ENCODE data around the gene SLC22A23.
"Not testable (repeated sequence)": the region's sequence is repeated elsewhere in the genome, so short reads cannot be mapped to it uniquely, and the experiment has no call there.

Gene SLC22A23

DNA sequence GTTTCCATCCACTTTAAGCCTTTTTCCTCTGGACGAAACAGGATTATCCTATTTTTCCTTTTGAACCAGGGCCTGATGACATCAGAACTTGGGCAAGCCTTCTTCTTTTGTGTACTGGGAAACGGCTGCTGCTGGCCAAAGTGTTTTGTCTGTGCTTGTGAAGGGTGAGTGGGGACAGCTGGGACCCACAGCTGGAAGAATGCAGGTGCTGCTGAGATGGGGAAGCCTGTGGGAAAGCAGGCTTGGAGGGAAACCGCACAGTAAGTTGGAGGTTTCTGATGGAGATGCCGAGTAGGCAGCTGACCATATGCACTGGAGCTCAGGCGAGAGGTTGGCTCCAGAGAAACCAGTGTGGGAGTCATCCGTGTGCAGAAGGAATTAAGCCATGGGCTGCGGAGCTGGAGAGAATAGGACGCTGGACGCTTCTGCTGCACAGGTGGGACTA lies 206.6 kb downstream of the SLC22A23 start:
- no peak overlapping the region for H3K27ac ChIP-seq (ENCODE audit: insufficient read depth, low read depth, low read length, poor library complexity, severe bottlenecking)
- H3K4me3 ChIP-seq (ENCODE audit: insufficient read depth, low read depth, low read length), result no peak overlapping the region
- peaks cover 44% of the 10 kb centered on the region for H3K4me1 ChIP-seq (ENCODE audit: control insufficient read depth, insufficient read depth, low read length)
- H3K27me3 ChIP-seq (ENCODE audit: control insufficient read depth, insufficient read depth, low read length, poor library complexity, severe bottlenecking), result no peaks in the 10 kb centered on the region
- H3K9me3 ChIP-seq (ENCODE audit: control insufficient read depth, low read length), result no peaks in the 10 kb centered on the region
- WGBS, 2 experiments, result 87 to 88% methylated on average over 9 of the region's 9 CpGs
- no peaks in the 10 kb centered on the region for H3K36me3 ChIP-seq (ENCODE audit: control insufficient read depth, insufficient read depth, low read length)

DNA sequence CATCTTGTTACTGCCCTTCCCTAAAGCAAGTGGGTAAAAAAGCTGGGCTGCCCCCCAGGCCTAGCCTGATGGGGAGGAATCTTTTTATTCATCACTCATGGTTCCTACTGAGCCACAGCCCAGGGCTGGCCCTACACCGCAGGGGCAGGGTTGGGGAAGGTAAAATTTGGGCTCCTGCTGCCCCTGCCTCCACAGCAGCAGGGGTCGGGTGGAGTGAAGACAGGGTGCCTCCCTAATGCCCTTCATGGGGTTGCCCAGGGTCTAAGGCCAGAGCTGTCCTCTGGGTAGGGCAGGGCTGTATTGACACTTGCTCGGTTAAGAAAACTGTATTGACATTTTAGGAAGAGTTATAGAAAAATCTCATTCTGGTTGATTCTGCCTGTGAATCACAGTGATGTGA lies 207.0 kb downstream of the SLC22A23 start:
- H3K27ac ChIP-seq (ENCODE audit: insufficient read depth, low read depth, low read length, poor library complexity, severe bottlenecking), result no peak overlapping the region

DNA sequence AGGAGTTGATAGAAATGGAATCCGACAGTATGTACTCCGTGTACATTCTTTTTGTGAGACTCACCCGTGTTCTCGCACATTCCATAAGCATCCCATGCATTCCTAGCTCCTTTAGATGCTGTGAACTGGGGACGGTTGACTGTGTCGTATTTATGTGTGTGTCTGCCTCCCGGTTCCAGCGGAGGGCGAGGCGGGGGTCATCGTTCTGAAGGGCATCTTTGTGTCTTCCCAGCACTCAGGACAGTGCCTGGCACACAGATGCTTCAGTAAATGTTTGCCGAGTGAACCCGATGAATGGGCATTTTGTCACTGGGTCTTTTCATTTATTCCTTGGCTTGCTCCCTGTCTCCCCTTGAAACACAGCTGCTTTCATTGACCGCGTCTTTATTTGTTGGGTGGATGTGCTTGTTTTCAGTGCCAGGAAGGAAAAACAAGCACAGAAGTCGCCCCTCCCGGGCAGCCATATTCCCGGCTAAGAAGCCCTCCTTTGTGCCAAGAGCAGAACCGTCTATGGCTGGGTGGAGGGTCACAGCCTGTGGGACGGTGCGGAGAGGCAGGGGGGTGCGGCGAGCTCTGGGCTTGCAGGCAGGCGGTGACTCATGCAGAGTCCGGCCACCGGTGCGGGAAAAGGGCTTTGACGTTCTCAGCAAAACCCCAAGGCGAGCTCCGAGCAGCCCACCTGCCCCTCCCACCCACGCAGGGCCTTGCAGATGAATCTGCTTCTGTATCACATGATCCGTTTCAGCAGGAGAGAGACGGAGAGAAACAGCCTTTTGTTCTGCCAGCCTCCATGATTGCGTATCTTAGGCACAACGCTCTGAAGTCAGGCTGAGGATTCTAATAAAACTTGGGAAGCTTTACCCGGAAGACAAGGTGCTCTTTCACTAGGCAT lies 209.3 kb downstream of the SLC22A23 start:
- Histone ChIP-seq H3K27ac (ENCODE audit: insufficient read depth, low read depth, low read length, poor library complexity, severe bottlenecking) (peak overlapping the region; percentile 51), H3K4me3 (ENCODE audit: insufficient read depth, low read depth, low read length) (no peak overlapping the region)

More for the DNA sequence above, 207.0 kb downstream of the SLC22A23 start:
- Histone ChIP-seq H3K36me3 (ENCODE audit: control insufficient read depth, insufficient read depth, low read length) (no peaks in the 10 kb centered on the region), H3K4me1 (ENCODE audit: control insufficient read depth, insufficient read depth, low read length) (peaks cover 44% of the 10 kb centered on the region), H3K4me3 (ENCODE audit: insufficient read depth, low read depth, low read length) (no peak overlapping the region), H3K9me3 (ENCODE audit: control insufficient read depth, low read length) (no peaks in the 10 kb centered on the region), H3K27me3 (ENCODE audit: control insufficient read depth, insufficient read depth, low read length, poor library complexity, severe bottlenecking) (no peaks in the 10 kb centered on the region)
- WGBS, 2 experiments, result 79 to 88% methylated on average over 3 of the region's 3 CpGs

DNA sequence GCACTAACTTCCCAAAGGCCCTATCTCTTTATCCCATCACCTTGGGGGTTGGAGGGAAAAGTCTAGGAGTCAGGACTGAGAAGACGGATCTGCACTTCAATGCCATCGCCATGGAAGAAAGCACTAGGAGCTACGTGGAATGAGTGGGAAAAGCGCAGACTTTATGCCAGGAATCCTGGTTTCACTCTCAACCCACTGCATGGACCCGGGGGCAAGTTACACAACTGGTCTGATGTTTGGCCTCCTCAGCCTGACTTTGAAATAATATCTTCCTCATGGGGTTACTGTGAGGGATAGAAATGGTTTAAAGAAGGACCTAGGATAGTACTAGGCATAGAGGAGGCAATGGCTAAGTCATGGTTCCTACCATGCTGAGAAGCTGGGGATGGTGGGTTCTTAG lies 211.6 kb downstream of the SLC22A23 start:
- Histone ChIP-seq H3K27ac (ENCODE audit: insufficient read depth, low read depth, low read length, poor library complexity, severe bottlenecking) (no peak overlapping the region), H3K4me1 (ENCODE audit: control insufficient read depth, insufficient read depth, low read length) (peaks cover 27% of the 10 kb centered on the region), H3K36me3 (ENCODE audit: control insufficient read depth, insufficient read depth, low read length) (no peaks in the 10 kb centered on the region), H3K27me3 (ENCODE audit: control insufficient read depth, insufficient read depth, low read length, poor library complexity, severe bottlenecking) (no peaks in the 10 kb centered on the region), H3K9me3 (ENCODE audit: control insufficient read depth, low read length) (no peaks in the 10 kb centered on the region), H3K4me3 (ENCODE audit: insufficient read depth, low read depth, low read length) (no peak overlapping the region)
- 94 to 97% methylated on average over 5 of the region's 5 CpGs for WGBS, 2 experiments

More for the DNA sequence above, 209.3 kb downstream of the SLC22A23 start:
- WGBS, 2 experiments, result 51 to 61% methylated on average over 36 of the region's 36 CpGs
- Histone ChIP-seq H3K36me3 (ENCODE audit: control insufficient read depth, insufficient read depth, low read length) (no peaks in the 10 kb centered on the region), H3K9me3 (ENCODE audit: control insufficient read depth, low read length) (no peaks in the 10 kb centered on the region), H3K27me3 (ENCODE audit: control insufficient read depth, insufficient read depth, low read length, poor library complexity, severe bottlenecking) (no peaks in the 10 kb centered on the region), H3K4me1 (ENCODE audit: control insufficient read depth, insufficient read depth, low read length) (peaks cover 44% of the 10 kb centered on the region)

DNA sequence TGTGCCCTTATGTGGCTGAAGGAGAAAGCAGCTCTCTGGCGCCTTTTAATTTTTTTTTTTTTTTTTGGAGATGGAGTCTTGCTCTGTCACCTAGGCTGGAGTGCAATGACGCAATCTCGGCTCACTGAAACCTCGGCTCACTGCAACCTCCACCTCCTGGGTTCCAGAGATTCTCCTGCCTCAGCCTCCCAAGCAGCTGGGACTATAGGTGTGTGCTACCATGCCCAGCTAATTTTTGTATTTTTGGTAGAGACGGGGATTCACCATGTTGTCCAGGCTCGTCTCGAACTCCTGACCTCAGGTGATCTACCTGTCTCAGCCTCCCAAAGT lies 212.1 kb downstream of the SLC22A23 start:
- not testable (repeated sequence) for H3K36me3 ChIP-seq (ENCODE audit: control insufficient read depth, insufficient read depth, low read length); H3K27me3 ChIP-seq (ENCODE audit: control insufficient read depth, insufficient read depth, low read length, poor library complexity, severe bottlenecking); H3K27ac ChIP-seq (ENCODE audit: insufficient read depth, low read depth, low read length, poor library complexity, severe bottlenecking); H3K9me3 ChIP-seq (ENCODE audit: control insufficient read depth, low read length); H3K4me3 ChIP-seq (ENCODE audit: insufficient read depth, low read depth, low read length)
- peaks cover 23% of the 10 kb centered on the region for H3K4me1 ChIP-seq (ENCODE audit: control insufficient read depth, insufficient read depth, low read length)
- 94 to 95% methylated on average over 7 of the region's 7 CpGs for WGBS, 2 experiments

DNA sequence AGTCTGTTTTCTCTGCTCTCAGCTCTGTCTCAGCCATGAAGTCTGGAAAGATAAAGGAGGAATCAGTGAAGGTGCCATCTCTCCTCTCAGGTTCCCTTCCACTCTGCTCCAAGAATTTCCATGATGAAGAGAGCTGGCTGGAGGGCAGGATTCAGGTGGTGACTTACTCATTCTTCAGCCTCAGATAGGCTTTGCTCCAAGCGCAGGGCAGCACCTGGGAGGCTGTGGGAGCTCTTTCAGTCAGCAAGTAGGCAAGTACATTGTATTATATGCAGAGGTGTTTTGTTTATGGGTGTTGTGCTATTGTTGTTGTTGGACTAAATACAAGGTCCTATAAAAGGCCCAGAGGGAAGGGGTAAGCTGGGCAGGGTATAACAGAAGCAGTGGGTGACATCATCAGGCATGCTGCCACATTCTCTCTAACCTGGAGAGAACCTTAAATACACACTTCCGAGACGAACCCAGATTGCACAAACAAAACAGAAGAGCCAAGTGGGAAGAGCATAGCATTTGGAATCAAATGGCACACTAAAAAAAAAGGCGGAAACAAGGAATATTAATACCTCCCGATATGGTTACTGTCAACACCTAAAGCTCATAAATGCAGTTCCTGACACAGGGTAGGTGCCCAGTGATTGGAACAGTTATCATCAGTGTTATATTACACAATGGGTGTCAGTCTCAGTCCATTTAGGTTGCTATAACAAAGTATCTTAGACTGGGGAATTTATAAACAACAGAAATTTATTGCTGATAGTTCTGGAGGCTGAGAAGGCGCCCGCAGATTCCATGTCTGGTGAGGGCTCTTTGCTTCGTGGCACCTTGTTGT lies 212.6 kb downstream of the SLC22A23 start:
- Histone ChIP-seq H3K9me3 (ENCODE audit: control insufficient read depth, low read length) (no peaks in the 10 kb centered on the region), H3K4me1 (ENCODE audit: control insufficient read depth, insufficient read depth, low read length) (peaks cover 17% of the 10 kb centered on the region), H3K27me3 (ENCODE audit: control insufficient read depth, insufficient read depth, low read length, poor library complexity, severe bottlenecking) (no peaks in the 10 kb centered on the region), H3K4me3 (ENCODE audit: insufficient read depth, low read depth, low read length) (no peak overlapping the region), H3K27ac (ENCODE audit: insufficient read depth, low read depth, low read length, poor library complexity, severe bottlenecking) (no peak overlapping the region), H3K36me3 (ENCODE audit: control insufficient read depth, insufficient read depth, low read length) (no peaks in the 10 kb centered on the region)
- 95 to 96% methylated on average over 8 of the region's 8 CpGs for WGBS, 2 experiments

DNA sequence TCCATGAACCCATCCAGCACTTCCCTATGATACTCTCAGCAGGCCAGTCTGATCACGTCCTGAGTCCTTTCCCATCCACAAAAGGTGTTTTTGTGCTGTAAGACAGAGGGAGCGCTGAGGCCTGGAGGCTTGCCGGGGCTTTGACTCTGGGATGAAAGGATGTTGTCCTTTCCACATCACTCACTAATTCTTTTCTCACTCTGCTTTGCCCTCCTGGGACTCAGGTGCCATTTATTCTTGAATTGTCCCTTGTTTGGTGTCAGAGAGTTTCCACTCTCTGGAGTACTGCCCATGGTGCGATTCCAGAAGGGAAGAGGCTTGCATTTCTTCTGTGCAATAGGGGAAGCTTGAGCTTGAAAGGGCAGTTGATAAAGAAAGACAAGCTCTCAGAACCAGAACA lies 214.1 kb downstream of the SLC22A23 start:
- H3K27me3 ChIP-seq (ENCODE audit: control insufficient read depth, insufficient read depth, low read length, poor library complexity, severe bottlenecking), result no peaks in the 10 kb centered on the region
- H3K9me3 ChIP-seq (ENCODE audit: control insufficient read depth, low read length), result no peaks in the 10 kb centered on the region
- WGBS, 2 experiments, result 58 to 87% methylated on average over 1 to 4 of the region's 4 CpGs
- no peaks in the 10 kb centered on the region for H3K36me3 ChIP-seq (ENCODE audit: control insufficient read depth, insufficient read depth, low read length)
- peaks cover 8% of the 10 kb centered on the region for H3K4me1 ChIP-seq (ENCODE audit: control insufficient read depth, insufficient read depth, low read length)
- H3K27ac ChIP-seq (ENCODE audit: insufficient read depth, low read depth, low read length, poor library complexity, severe bottlenecking), result no peak overlapping the region
- no peak overlapping the region for H3K4me3 ChIP-seq (ENCODE audit: insufficient read depth, low read depth, low read length)

DNA sequence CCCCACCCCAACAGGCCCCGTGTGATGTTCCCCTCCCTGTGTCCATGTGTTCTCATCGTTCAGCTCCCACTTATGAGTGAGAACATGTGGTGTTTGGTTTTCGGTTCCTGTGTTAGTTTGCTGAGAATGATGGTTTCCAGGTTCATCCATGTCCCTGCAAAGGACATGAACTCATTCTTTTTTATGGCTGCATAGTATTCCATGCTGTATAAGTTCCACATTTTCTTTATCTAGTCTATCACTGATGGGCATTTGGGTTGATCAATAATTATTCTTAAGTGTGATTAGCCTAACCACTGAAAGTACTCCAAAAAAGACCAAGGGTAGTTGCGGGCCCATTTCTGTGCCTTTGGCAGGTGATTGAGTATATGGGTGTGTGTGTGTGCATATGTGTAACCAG lies 215.1 kb downstream of the SLC22A23 start:
- H3K36me3 ChIP-seq (ENCODE audit: control insufficient read depth, insufficient read depth, low read length); H3K9me3 ChIP-seq (ENCODE audit: control insufficient read depth, low read length); H3K4me3 ChIP-seq (ENCODE audit: insufficient read depth, low read depth, low read length); H3K27ac ChIP-seq (ENCODE audit: insufficient read depth, low read depth, low read length, poor library complexity, severe bottlenecking); H3K4me1 ChIP-seq (ENCODE audit: control insufficient read depth, insufficient read depth, low read length); H3K27me3 ChIP-seq (ENCODE audit: control insufficient read depth, insufficient read depth, low read length, poor library complexity, severe bottlenecking): not testable (repeated sequence)
- 93 to 98% methylated on average over 3 of the region's 4 CpGs for WGBS, 2 experiments

DNA sequence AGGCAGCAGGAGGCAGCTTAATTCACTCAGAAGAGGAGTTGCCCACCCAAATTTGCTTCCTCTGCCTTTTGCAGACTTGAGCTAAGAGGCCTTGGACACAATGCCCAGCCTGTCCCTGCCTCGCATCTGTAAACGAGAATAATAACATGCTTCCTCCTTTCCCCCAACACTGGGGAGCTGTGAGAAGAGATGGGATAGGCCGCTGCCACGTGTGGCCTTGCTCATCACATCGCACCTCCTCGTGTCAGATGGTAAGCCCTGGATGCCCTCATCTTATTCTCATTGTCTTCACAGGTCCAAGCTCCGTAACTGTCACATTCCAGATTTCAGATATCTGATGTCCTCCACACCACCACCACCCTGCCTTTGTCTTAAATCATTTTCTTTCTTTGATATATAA lies 216.3 kb downstream of the SLC22A23 start:
- H3K4me3 ChIP-seq (ENCODE audit: insufficient read depth, low read depth, low read length), result no peak overlapping the region
- H3K4me1 ChIP-seq (ENCODE audit: control insufficient read depth, insufficient read depth, low read length), result no peaks in the 10 kb centered on the region
- WGBS, 2 experiments, result 80 to 83% methylated on average over 7 of the region's 7 CpGs
- no peaks in the 10 kb centered on the region for H3K27me3 ChIP-seq (ENCODE audit: control insufficient read depth, insufficient read depth, low read length, poor library complexity, severe bottlenecking)
- H3K36me3 ChIP-seq (ENCODE audit: control insufficient read depth, insufficient read depth, low read length), result no peaks in the 10 kb centered on the region
- no peak overlapping the region for H3K27ac ChIP-seq (ENCODE audit: insufficient read depth, low read depth, low read length, poor library complexity, severe bottlenecking)
- no peaks in the 10 kb centered on the region for H3K9me3 ChIP-seq (ENCODE audit: control insufficient read depth, low read length)

DNA sequence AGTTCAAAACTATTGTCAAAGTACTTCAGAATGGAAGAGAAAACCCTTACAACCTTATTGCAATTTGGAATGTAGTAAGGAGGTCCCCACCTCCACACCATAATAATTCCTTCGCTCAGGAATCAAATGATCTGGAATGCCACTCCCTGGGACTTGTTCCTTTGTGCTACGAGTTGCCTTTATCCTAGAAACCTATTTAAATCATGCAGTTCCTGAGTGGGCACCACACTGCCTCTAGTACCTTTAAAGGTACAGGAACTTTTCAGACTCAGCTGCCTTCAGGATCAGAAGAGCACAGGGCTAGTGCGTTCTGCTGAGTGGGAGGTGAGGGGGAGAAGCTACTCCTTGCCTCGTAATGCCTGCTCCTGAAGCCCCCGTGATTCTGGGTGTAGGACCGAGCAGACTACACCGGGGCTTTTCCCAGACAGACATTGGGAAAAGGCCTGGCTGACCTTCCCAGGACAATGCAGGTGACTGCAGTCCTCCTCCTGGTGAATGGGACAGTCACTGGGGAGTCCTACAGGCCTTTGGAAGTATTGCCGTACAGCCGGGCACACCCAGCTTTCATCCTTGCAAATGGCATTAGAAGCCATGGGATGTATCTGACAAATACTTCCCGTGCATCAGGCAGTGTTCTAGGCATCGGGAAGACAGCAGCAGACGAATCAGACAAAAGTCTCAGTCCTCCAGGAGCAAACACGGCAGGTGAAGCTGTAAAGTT lies 217.6 kb downstream of the SLC22A23 start:
- Histone ChIP-seq H3K36me3 (ENCODE audit: control insufficient read depth, insufficient read depth, low read length) (no peaks in the 10 kb centered on the region), H3K4me1 (ENCODE audit: control insufficient read depth, insufficient read depth, low read length) (no peaks in the 10 kb centered on the region), H3K27ac (ENCODE audit: insufficient read depth, low read depth, low read length, poor library complexity, severe bottlenecking) (no peak overlapping the region), H3K27me3 (ENCODE audit: control insufficient read depth, insufficient read depth, low read length, poor library complexity, severe bottlenecking) (no peaks in the 10 kb centered on the region), H3K4me3 (ENCODE audit: insufficient read depth, low read depth, low read length) (no peak overlapping the region), H3K9me3 (ENCODE audit: control insufficient read depth, low read length) (no peaks in the 10 kb centered on the region)
- WGBS, 2 experiments, result 81 to 85% methylated on average over 13 of the region's 13 CpGs

Data from ectodermal cell (in vitro differentiated cells).